ENCODE results near the gene BNIP2.

DNA sequence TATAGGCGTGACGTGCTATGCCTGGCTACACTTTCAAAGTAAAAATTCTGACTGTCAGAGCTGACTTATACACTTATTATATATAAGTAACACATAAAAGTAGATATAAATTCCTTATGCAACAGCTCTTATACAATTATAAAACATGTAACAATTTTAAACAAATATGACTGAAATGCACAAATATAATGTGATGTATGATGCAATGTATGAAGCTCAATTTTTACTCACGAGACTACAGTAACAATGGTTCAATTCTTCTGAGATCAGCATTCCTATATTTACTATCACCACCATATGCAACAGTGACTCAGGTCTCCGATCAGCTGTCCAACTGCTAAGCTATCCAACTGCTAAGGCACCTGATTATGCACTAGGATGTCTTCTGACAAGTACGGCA is 8.2 kb downstream of the BNIP2 start:
- no peak for TF ChIP-seq CTCF (conservative IDR thresholded peaks at IDR 0.05; ENCODE audit: low read length)
- no peak for TF ChIP-seq EZH2phosphoT487 (IDR thresholded peaks at IDR 0.05; ENCODE audit: borderline replicate concordance)
